T-cell (primary cell): ENCODE measurements around the gene BCKDHB. TPM values are rescaled to one million over a fixed set of nuclear protein-coding genes. Genes with fewer than 3 reads are reported as not detected.

ENCODE experiments used
- ATAC-seq, 4 experiments: fragments of 200-7000 bp in 3 of 4; fragments of 150-1000 bp in 1 of 4; cut with Tn5 transposase; replicated peaks in 1 of 4; 1 replicate in 3 of 4; 2 replicates in 1 of 4; pipeline ENCODE4 v1.10.0; 2021; ENCODE audit warnings: moderate library complexity in 3 of 4, mild to moderate bottlenecking in 2 of 4, moderate number of reproducible peaks in 1 of 4
- CTCF ChIA-PET, 2 donors: fragments of 300-600 bp; sonication (Branson Sonifier 250); formaldehyde crosslinking; loops; one replicate each; lab custom pipeline; 2022; ENCODE audit warnings: antibody characterized with exemption in 2 of 2; lab: Charles Lee
- POLR2A ChIA-PET, 2 donors: fragments of 300-600 bp; sonication (Branson Sonifier 250); formaldehyde crosslinking; loops; one replicate each; lab custom pipeline; 2022; ENCODE audit warnings: antibody characterized with exemption in 2 of 2; lab: Charles Lee
- DNase-seq, 35 experiments: peaks; one replicate each; pipeline versions ENCODE4 v3.0.0 to v3.0.0-alpha.2; 2013 to 2023
- H3K27ac ChIP-seq: one replicate; pipeline ENCODE4 v1.5.1; 2013; ENCODE audit warnings: low read length
- H3K27me3 ChIP-seq, 2 experiments: replicated peaks in 1 of 2; 1 replicate in 1 of 2; 2 replicates in 1 of 2; pipeline versions ENCODE4 v1.6.1 to v1.7.0; 2013; ENCODE audit warnings: low read length in 1 of 2, mixed read lengths in 1 of 2; ENCODE audit not compliant: control insufficient read depth in 2 of 2, insufficient read depth in 2 of 2; ENCODE audit errors: extremely low read depth in 1 of 2
- H3K36me3 ChIP-seq, 2 donors: 1 replicate in 1 of 2; 2 replicates in 1 of 2; pipeline versions ENCODE4 v1.6.1 to v1.7.0; 2013; ENCODE audit warnings: low read length in 1 of 2; ENCODE audit not compliant: control insufficient read depth in 2 of 2, insufficient read depth in 1 of 2; ENCODE audit errors: extremely low read depth in 1 of 2
- H3K4me1 ChIP-seq, 2 experiments: 1 replicate in 1 of 2; 2 replicates in 1 of 2; pipeline versions ENCODE4 v1.6.1 to v1.7.0; 2013; ENCODE audit warnings: low read length in 2 of 2, mixed read lengths in 1 of 2; ENCODE audit not compliant: insufficient read depth in 2 of 2, control insufficient read depth in 1 of 2; ENCODE audit errors: extremely low read depth in 1 of 2
- H3K4me3 ChIP-seq, 2 donors: 1 replicate in 1 of 2; 2 replicates in 1 of 2; pipeline versions ENCODE4 v1.5.1 to v1.7.0; 2013; ENCODE audit warnings: mild to moderate bottlenecking in 2 of 2, low read length in 1 of 2, moderate library complexity in 1 of 2; ENCODE audit not compliant: control insufficient read depth in 1 of 2; ENCODE audit errors: extremely low read depth in 1 of 2
- H3K9me3 ChIP-seq: 2 replicates; pipeline ENCODE4 v1.7.0; 2013
- H3K27ac Mint-ChIP-seq, 2 donors: one replicate each; pipeline ENCODE4 v1.8.0; 2020 to 2021; ENCODE audit warnings: mild to moderate bottlenecking in 2 of 2, mixed read lengths in 2 of 2
- H3K27me3 Mint-ChIP-seq, 2 donors: one replicate each; pipeline ENCODE4 v1.8.0; 2021 to 2022; ENCODE audit warnings: mixed read lengths in 2 of 2
- H3K36me3 Mint-ChIP-seq: one replicate; pipeline ENCODE4 v1.8.0; 2021; ENCODE audit warnings: mixed read lengths
- H3K4me1 Mint-ChIP-seq, 3 donors: one replicate each; pipeline ENCODE4 v1.8.0; 2020 to 2022; ENCODE audit warnings: mixed read lengths in 3 of 3, mild to moderate bottlenecking in 1 of 3
- H3K4me3 Mint-ChIP-seq, 3 donors: one replicate each; pipeline ENCODE4 v1.8.0; 2020 to 2022; ENCODE audit warnings: mild to moderate bottlenecking in 3 of 3, mixed read lengths in 3 of 3, moderate library complexity in 3 of 3
- H3K9me3 Mint-ChIP-seq, 3 donors: one replicate each; pipeline ENCODE4 v1.8.0; 2020 to 2022; ENCODE audit warnings: mixed read lengths in 3 of 3
- WGBS: methylation state at CpG from one replicate; pipeline ENCODE4 v1.1.5; 2013; ENCODE audit warnings: missing lambda C conversion rate; ENCODE audit not compliant: insufficient coverage; 5-methylcytosine and 5-hydroxymethylcytosine counted together
- total RNA-seq, 35 experiments: library from RNA in 6 of 35; stranded (reverse) in 6 of 35; fragments of 120-200 nt in 1 of 35; gene quantifications; one replicate each; pipeline versions ENCODE4 v1.2.1 to v1.2.4 and lab custom pipeline; 2013 to 2026

BCKDHB gene
- total RNA-seq, 5 donors from 2014 or later (not counting 1 experiment from before 2014, with no cell fraction given): 14.1 to 18.7 (median 15.2) TPM

DNA sequence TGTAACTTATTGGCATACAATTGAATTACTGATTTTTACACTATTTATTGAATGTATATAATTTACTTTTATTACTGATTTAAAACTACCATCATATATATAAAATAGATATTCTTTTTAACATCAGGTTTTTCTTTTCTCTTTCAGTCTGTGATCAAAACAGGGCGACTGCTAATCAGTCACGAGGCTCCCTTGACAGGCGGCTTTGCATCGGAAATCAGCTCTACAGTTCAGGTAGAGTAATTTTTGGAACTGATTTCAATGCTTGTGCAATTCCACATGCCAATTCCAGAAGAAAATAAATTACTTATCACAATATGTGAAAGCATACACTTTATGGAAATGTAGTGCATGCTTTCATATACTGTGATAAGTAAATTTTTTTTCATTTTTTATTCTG, 166.5 kb downstream of the BCKDHB start:
- Mint-ChIP-seq H3K27ac (no peak overlapping the region), H3K4me1 (no peaks in the 10 kb centered on the region), H3K9me3 (peaks cover 0 to 8% (median 4%) of the 10 kb centered on the region in 3 donors), H3K36me3 (peaks cover 11% of the 10 kb centered on the region), H3K4me3 (no peak overlapping the region), H3K27me3 (no peaks in the 10 kb centered on the region)
- no peaks in the 10 kb centered on the region for H3K27me3 ChIP-seq
- POLR2A ChIA-PET: no interaction called here
- no peak overlapping the region for H3K27ac ChIP-seq
- H3K9me3 ChIP-seq: no peaks in the 10 kb centered on the region
- WGBS: no CpG with 5 or more reads among the region's 4 CpGs
- DNase-seq: no peak
- H3K4me1 ChIP-seq: no peaks in the 10 kb centered on the region
- H3K36me3 ChIP-seq: no peaks in the 10 kb centered on the region
- no peak overlapping the region for H3K4me3 ChIP-seq
- ATAC-seq: no peak
- CTCF ChIA-PET: no interaction called here

- H3K27ac ChIP-seq: no peak overlapping the region
- H3K27me3 ChIP-seq: no peaks in the 10 kb centered on the region
- Mint-ChIP-seq H3K9me3 (no peaks in the 10 kb centered on the region), H3K4me3 (no peak overlapping the region), H3K4me1 (peaks cover 0 to 7% (median 0%) of the 10 kb centered on the region in 3 donors), H3K27ac (no peak overlapping the region), H3K27me3 (no peaks in the 10 kb centered on the region), H3K36me3 (peaks cover 16% of the 10 kb centered on the region)
- WGBS: no CpG with 5 or more reads among the region's 2 CpGs
- DNase-seq (no peak), ATAC-seq (no peak)
- H3K9me3 ChIP-seq: no peaks in the 10 kb centered on the region
- no peaks in the 10 kb centered on the region for H3K4me1 ChIP-seq
- no peak overlapping the region for H3K4me3 ChIP-seq
- no peaks in the 10 kb centered on the region for H3K36me3 ChIP-seq
- POLR2A ChIA-PET: no interaction called here
- CTCF ChIA-PET: interaction anchor here (0.7 kb wide), 2 partner anchors 312 to 776 kb away, joined by 3 to 7 read pairs; no protein-coding TSS in a partner anchor
Observed at GRCh38 chr6:80276861-80277260, 170.4 kb downstream of the BCKDHB start.

DNA sequence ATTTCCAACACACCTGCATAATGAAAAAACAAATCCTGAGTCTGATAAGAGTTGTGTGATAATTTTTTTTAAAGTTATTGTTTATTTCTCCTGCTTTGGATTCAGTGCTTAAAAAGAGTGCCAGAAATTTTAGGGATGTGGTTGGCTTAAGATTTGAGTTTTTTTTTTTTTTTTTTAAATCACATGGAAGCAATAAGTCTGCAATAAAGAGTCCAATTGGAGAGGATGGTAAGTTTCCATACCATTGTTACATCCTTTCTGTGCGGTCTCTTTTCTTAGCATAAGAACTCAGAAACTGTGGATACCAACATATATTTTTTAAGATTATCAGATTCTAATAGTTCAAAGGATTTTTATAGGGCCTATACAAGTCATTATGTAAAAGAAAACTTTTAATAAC, 171.0 kb downstream of the BCKDHB start:
- Histone ChIP-seq H3K4me1 (no peaks in the 10 kb centered on the region), H3K27me3 (no peaks in the 10 kb centered on the region), H3K9me3 (no peaks in the 10 kb centered on the region), H3K4me3 (no peak overlapping the region), H3K36me3 (no peaks in the 10 kb centered on the region), H3K27ac (no peak overlapping the region)
- H3K4me1 Mint-ChIP-seq: peaks cover 0 to 7% (median 0%) of the 10 kb centered on the region in 3 donors
- H3K27ac Mint-ChIP-seq: no peak overlapping the region
- WGBS: no CpG with 5 or more reads among the region's 1 CpG
- no peak for DNase-seq
- POLR2A ChIA-PET: no interaction called here
- peaks cover 16% of the 10 kb centered on the region for H3K36me3 Mint-ChIP-seq
- CTCF ChIA-PET: interaction anchor here (0.7 kb wide), 2 partner anchors 311 to 775 kb away, joined by 3 to 7 read pairs; no protein-coding TSS in a partner anchor
- no peak overlapping the region for H3K4me3 Mint-ChIP-seq
- ATAC-seq: no peak
- H3K27me3 Mint-ChIP-seq: no peaks in the 10 kb centered on the region
- H3K9me3 Mint-ChIP-seq: no peaks in the 10 kb centered on the region

GRCh38 chr6:80280262-80281010, 174.0 kb downstream of the BCKDHB start:
- H3K27ac Mint-ChIP-seq: no peak overlapping the region
- DNase-seq: no peak

DNA sequence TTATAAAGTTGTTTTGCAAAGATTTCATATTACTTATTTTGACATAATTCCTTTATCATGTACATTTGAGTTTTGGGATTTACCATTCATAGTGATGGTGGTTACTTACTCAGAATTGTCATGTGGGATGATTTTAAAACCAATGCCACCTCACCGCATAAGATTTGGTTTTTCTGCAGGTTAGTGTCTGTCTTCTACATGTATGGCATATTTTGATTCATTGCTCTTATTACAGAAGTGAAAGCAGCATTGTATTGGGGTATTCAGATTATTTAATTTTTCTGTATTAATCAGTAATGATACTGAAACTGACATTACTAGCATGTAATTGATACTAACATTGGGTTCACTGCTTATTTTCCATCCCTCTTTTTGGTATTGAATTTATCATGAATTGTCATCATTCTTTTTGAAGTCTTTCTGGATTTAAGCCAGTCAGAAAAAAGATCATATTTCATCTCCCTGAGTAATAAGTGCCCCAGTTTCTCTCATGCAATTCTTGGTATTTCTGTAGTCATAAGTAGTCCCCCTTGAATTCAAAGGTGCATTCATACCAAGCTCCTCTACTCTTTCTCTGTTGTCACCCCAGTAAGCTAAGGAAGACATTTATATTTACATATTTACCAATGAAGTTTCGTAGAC, 176.6 kb downstream of the BCKDHB start:
- Histone ChIP-seq H3K4me3 (no peak overlapping the region), H3K4me1 (no peaks in the 10 kb centered on the region), H3K36me3 (no peaks in the 10 kb centered on the region), H3K9me3 (no peaks in the 10 kb centered on the region), H3K27me3 (no peaks in the 10 kb centered on the region), H3K27ac (no peak overlapping the region)
- Mint-ChIP-seq H3K9me3 (no peaks in the 10 kb centered on the region), H3K4me1 (peaks cover 0 to 7% (median 0%) of the 10 kb centered on the region in 3 donors), H3K4me3 (no peak overlapping the region), H3K27me3 (no peaks in the 10 kb centered on the region), H3K36me3 (peaks cover 19% of the 10 kb centered on the region), H3K27ac (no peak overlapping the region)
- ATAC-seq (no peak), DNase-seq (no peak)
- CTCF ChIA-PET: no interaction called here
- WGBS: no CpG with 5 or more reads among the region's 2 CpGs
- POLR2A ChIA-PET: interaction anchor here in 1 of 2 donors (0.7 kb wide), 1 partner anchor 1101 kb away, joined by 3 read pairs; no protein-coding TSS in a partner anchor

More at GRCh38 chr6:80280262-80281010, 174.0 kb downstream of the BCKDHB start:
- ATAC-seq: no peak
- peaks cover 0 to 7% (median 0%) of the 10 kb centered on the region in 3 donors for H3K4me1 Mint-ChIP-seq
- 50% methylated on average over 1 of the region's 2 CpGs for WGBS
- Histone ChIP-seq H3K9me3 (no peaks in the 10 kb centered on the region), H3K4me1 (no peaks in the 10 kb centered on the region), H3K27me3 (no peaks in the 10 kb centered on the region), H3K4me3 (no peak overlapping the region), H3K27ac (no peak overlapping the region), H3K36me3 (no peaks in the 10 kb centered on the region)
- no peaks in the 10 kb centered on the region for H3K27me3 Mint-ChIP-seq
- ChIA-PET CTCF (no interaction called here), POLR2A (no interaction called here)
- no peak overlapping the region for H3K4me3 Mint-ChIP-seq
- H3K36me3 Mint-ChIP-seq: peaks cover 16% of the 10 kb centered on the region
- no peaks in the 10 kb centered on the region for H3K9me3 Mint-ChIP-seq

GRCh38 chr6:80287112-80287511, 180.6 kb downstream of the BCKDHB start:
- Histone ChIP-seq H3K36me3 (no peaks in the 10 kb centered on the region), H3K4me3 (no peak overlapping the region), H3K9me3 (no peaks in the 10 kb centered on the region), H3K27me3 (no peaks in the 10 kb centered on the region), H3K4me1 (no peaks in the 10 kb centered on the region), H3K27ac (no peak overlapping the region)
- POLR2A ChIA-PET: no interaction called here
- H3K9me3 Mint-ChIP-seq: peaks cover 0 to 7% (median 4%) of the 10 kb centered on the region in 3 donors
- DNase-seq (no peak), ATAC-seq (no peak)
- no peak overlapping the region for H3K27ac Mint-ChIP-seq
- H3K36me3 Mint-ChIP-seq: peaks cover 19% of the 10 kb centered on the region
- CTCF ChIA-PET: no interaction called here
- H3K4me1 Mint-ChIP-seq: no peaks in the 10 kb centered on the region
- no peaks in the 10 kb centered on the region for H3K27me3 Mint-ChIP-seq
- H3K4me3 Mint-ChIP-seq: no peak overlapping the region
